Measurements from ENCODE around the gene SLC37A2.
"Not testable (repeated sequence)": the region's sequence is repeated elsewhere in the genome, so short reads cannot be mapped to it uniquely, and the experiment has no call there.

SLC37A2 gene

DNA sequence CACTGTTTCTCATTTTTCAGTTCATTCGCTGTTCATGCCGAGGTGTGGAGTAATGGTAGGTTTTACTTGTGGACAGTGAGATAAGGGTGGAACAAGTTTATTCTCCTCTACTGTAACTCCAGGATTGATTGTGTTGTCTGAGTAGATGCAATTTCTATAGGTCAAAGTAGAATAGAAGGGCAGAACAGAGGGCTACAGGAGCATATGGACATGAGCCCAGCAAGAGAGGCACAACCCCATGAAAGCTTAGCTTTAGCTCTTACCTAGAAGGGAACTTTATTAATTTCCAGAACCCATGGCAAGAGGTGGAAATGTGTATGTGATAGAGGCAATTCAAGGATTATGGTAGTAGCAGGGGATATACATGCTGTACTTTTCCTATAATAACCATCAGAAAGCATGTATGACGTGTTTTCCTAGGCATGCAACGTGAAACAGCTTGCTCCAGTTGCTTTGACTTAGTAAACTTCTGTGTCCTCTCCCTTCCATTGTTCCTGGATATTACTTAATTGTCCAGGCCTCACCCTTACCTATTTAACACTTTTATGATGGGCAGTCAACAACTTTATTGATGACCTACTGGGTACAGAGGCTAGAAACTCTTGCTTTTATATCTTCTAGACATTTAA, 13.8 kb upstream of the SLC37A2 start:
- in situ Hi-C loops (cut with MboI; ENCODE audit: low pct_unique_long_range_greater_than_20kb, low sequenced_read_pairs, unreplicated experiment): no loop called here
- no peak for DNase-seq (ENCODE audit: low spot score)
- TF ChIP-seq, protein P1, sequence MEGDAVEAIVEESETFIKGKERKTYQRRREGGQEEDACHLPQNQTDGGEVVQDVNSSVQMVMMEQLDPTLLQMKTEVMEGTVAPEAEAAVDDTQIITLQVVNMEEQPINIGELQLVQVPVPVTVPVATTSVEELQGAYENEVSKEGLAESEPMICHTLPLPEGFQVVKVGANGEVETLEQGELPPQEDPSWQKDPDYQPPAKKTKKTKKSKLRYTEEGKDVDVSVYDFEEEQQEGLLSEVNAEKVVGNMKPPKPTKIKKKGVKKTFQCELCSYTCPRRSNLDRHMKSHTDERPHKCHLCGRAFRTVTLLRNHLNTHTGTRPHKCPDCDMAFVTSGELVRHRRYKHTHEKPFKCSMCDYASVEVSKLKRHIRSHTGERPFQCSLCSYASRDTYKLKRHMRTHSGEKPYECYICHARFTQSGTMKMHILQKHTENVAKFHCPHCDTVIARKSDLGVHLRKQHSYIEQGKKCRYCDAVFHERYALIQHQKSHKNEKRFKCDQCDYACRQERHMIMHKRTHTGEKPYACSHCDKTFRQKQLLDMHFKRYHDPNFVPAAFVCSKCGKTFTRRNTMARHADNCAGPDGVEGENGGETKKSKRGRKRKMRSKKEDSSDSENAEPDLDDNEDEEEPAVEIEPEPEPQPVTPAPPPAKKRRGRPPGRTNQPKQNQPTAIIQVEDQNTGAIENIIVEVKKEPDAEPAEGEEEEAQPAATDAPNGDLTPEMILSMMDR (IDR thresholded peaks at IDR 0.05; ENCODE audit: extremely low read depth, insufficient read depth, missing control alignments): no peak

DNA sequence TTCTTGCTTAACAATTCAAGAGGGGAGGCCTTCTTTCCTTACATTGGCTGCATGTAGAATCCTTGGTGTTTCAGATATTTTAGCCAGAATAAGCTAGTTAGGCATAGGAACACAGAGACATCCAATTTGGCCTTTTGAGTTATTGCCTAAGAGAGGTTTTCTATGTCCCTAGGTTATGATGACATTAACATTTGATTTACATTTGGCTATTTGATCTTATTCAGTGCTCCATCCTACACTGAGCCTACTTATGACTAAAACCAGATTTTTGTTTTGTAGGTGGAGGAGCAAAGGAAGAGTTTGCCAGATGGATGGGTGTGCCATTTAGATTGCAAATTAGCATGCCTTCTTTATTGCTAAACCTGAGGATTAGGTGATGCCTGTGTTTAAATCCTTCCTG, 11.1 kb upstream of the SLC37A2 start:
- no peak for DNase-seq (ENCODE audit: low spot score)
- in situ Hi-C loops (cut with MboI; ENCODE audit: low pct_unique_long_range_greater_than_20kb, low sequenced_read_pairs, unreplicated experiment): no loop called here
- TF ChIP-seq, protein P1 (IDR thresholded peaks at IDR 0.05; ENCODE audit: extremely low read depth, insufficient read depth, missing control alignments): no peak

DNA sequence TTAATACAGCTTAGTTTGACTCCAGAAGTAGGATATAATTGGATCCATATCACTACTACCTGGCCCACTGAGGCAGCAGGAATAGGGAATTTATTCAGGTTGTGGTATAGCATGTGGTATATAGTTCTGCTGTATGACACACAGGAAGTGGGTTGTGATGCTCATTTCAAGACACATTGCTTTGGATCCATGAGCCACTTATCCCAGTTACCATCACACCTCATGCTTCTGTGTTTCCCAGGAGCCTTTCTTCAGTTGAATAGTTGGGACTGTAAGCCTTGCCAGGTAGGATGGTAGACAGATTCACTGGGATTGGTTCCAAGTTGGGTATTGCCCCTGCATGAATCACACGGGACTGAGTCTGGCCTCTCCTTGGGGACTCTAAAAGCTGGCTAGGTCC, 9.9 kb upstream of the SLC37A2 start:
- no peak for DNase-seq (ENCODE audit: low spot score)
- in situ Hi-C loops (cut with MboI; ENCODE audit: low pct_unique_long_range_greater_than_20kb, low sequenced_read_pairs, unreplicated experiment): no loop called here
- TF ChIP-seq, protein P1 (IDR thresholded peaks at IDR 0.05; ENCODE audit: extremely low read depth, insufficient read depth, missing control alignments): no peak

DNA sequence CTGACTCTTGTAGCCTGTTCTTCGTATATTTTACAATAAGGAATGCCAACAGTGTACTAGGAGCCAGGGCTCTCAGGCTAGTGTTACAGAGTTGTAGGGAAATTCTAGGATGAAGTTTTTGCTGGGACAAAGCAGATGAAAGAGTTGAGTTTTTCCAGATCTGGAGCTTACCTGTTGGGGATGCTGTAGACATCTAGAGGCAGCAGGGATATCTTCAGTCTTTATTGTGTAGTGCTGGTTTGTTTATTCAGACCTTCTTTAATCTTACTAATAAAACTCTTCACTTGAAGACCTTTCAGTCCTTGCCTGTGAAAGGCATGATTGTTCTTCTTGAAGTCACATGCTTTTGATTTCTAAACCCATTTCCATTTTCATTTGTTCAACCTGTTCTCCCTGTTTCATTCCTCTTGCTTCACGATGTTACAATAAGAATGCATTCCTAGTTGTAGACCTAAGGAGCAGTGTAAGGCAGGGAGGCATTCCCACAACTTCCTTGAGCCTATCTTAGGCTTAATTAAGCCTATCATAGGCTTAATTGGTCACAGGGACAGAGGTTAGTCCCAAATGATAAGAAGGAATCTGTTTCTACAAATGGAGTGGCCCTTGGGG, 7.9 kb upstream of the SLC37A2 start:
- DNase-seq (ENCODE audit: low spot score): no peak
- in situ Hi-C loops (cut with MboI; ENCODE audit: low pct_unique_long_range_greater_than_20kb, low sequenced_read_pairs, unreplicated experiment): no loop called here
- TF ChIP-seq, protein P1 (IDR thresholded peaks at IDR 0.05; ENCODE audit: extremely low read depth, insufficient read depth, missing control alignments): no peak

DNA sequence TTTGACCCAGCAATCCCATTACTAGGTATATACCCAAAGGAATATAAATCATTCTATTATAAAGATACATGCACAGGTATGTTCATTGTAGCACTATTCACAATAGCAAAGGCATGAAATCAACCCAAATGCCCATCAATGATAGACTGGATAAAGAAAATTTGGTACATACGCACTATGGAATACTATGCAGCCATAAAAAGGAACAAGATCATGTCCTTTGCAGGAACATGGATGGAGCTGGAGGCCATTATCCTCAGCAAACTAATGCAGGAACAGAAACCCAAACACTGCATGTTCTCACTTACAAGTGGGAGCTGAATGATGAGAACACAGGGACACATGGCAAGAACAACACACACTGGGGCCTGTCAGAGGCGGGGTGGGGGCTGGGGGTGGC, 7.0 kb upstream of the SLC37A2 start:
- in situ Hi-C loops (cut with MboI; ENCODE audit: low pct_unique_long_range_greater_than_20kb, low sequenced_read_pairs, unreplicated experiment); DNase-seq (ENCODE audit: low spot score): not testable (repeated sequence)

DNA sequence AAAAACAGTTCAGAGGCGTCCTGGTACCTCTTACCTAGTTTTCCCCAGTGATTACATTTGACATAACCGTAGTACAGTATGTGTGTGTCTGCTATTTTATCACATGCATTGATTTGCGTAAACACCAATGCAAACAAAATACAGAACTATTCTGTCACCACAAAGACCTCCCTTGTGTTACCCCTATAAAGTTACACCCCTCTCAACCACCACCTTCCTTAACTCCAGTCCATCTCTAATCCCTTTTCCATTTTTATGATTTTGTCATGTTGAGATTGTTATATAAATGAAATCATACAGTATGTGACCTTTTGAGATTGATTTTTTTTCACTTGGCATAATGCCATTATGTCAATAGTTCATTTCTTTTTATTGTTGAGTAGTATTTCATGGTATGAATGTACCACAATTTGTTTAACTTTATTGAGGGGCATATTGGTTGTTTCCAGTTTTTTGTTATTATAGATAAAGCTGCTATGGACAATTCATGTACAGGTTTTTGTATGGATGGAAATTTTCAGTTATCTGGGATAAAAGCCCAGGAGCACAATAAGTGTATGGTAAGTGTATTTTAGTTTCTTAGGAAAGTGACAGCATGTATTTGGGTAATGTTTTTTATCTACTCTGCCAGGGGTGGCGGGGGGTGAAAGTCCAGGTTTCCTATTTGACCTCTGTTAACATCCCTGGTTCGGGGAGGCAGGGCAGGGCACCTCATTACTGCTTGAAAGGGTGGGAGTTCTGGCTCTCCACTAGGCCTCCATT, 6.0 kb upstream of the SLC37A2 start:
- TF ChIP-seq, protein P1 (IDR thresholded peaks at IDR 0.05; ENCODE audit: extremely low read depth, insufficient read depth, missing control alignments): no peak
- no peak for DNase-seq (ENCODE audit: low spot score)
- in situ Hi-C loops (cut with MboI; ENCODE audit: low pct_unique_long_range_greater_than_20kb, low sequenced_read_pairs, unreplicated experiment): no loop called here

DNA sequence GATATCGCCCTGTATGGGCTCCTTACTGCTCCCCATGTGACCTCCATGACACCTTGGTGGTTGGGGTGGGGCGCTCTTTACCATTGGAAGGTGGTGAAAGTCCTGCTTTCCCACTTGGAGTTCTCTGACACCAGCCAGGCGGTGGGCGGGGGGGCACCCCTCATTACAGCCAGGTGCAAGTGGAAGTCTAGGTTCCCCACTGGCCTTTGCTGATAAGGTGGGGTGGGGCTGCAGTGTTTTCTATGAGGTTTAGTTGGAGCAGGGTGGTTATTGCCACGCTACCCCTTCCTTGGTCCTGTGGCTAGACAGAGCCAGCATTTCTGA, 5.5 kb upstream of the SLC37A2 start:
- DNase-seq (ENCODE audit: low spot score): no peak
- in situ Hi-C loops (cut with MboI; ENCODE audit: low pct_unique_long_range_greater_than_20kb, low sequenced_read_pairs, unreplicated experiment): no loop called here
- TF ChIP-seq, protein P1 (IDR thresholded peaks at IDR 0.05; ENCODE audit: extremely low read depth, insufficient read depth, missing control alignments): no peak
